HEK293 (cell line): ENCODE results near the gene OXCT2.

Experiments
- BCL11B ChIP-seq: fragments of 450-650 bp; formaldehyde crosslinking; IDR thresholded peaks from 2 replicates; pipeline ENCODE4 v1.5.1; 2016; ENCODE audit warnings: low read depth, missing biosample characterization, missing genetic modification characterization
- GLIS2 ChIP-seq: fragments of 450-650 bp; formaldehyde crosslinking; IDR thresholded peaks from 2 replicates; pipeline ENCODE4 v1.5.1; 2016; ENCODE audit warnings: missing biosample characterization, missing genetic modification characterization
- HIC1 ChIP-seq: fragments of 450-650 bp; formaldehyde crosslinking; IDR thresholded peaks from 2 replicates; pipeline ENCODE4 v1.5.1; 2016; ENCODE audit warnings: missing biosample characterization, missing genetic modification characterization
- HOXD13 ChIP-seq: sonication (generic); formaldehyde crosslinking; IDR thresholded peaks from 2 replicates; pipeline ENCODE4 v1.8.0; 2022; ENCODE audit warnings: missing genetic modification reagents, borderline replicate concordance
- KLF1 ChIP-seq: fragments of 450-650 bp; formaldehyde crosslinking; IDR thresholded peaks from 2 replicates; pipeline ENCODE4 v1.5.1; 2016; ENCODE audit warnings: missing biosample characterization, missing genetic modification characterization
- KLF10 ChIP-seq: fragments of 450-650 bp; IDR thresholded peaks from 2 replicates; pipeline ENCODE4 v1.5.1; 2018; ENCODE audit warnings: missing biosample characterization, mild to moderate bottlenecking, missing genetic modification characterization
- KLF17 ChIP-seq: fragments of 450-650 bp; formaldehyde crosslinking; IDR thresholded peaks from 2 replicates; pipeline ENCODE4 v1.5.1; 2016; ENCODE audit warnings: missing biosample characterization, missing genetic modification characterization
- KLF8 ChIP-seq: fragments of 450-650 bp; formaldehyde crosslinking; IDR thresholded peaks from 2 replicates; pipeline ENCODE4 v1.5.1; 2016; ENCODE audit warnings: missing biosample characterization, missing genetic modification characterization
- PRDM10 ChIP-seq: fragments of 450-650 bp; formaldehyde crosslinking; IDR thresholded peaks from 2 replicates; pipeline ENCODE4 v1.5.1; 2016; ENCODE audit warnings: missing biosample characterization, missing genetic modification characterization
- RBAK ChIP-seq: fragments of 450-650 bp; formaldehyde crosslinking; IDR thresholded peaks from 2 replicates; pipeline ENCODE4 v1.5.1; 2016; ENCODE audit warnings: missing biosample characterization, missing genetic modification characterization
- SALL2 ChIP-seq: fragments of 450-650 bp; formaldehyde crosslinking; IDR thresholded peaks from 2 replicates; pipeline ENCODE4 v1.5.0; 2017; ENCODE audit warnings: missing biosample characterization, mild to moderate bottlenecking, missing genetic modification characterization, borderline replicate concordance
- SCRT1 ChIP-seq: fragments of 450-650 bp; formaldehyde crosslinking; IDR thresholded peaks from 2 replicates; pipeline ENCODE4 v1.5.1; 2016; ENCODE audit warnings: missing biosample characterization, missing genetic modification characterization, borderline replicate concordance
- TSHZ1 ChIP-seq: fragments of 450-650 bp; formaldehyde crosslinking; IDR thresholded peaks from 2 replicates; pipeline ENCODE4 v1.5.1; 2016; ENCODE audit warnings: missing biosample characterization, missing genetic modification characterization, borderline replicate concordance
- ZFHX2 ChIP-seq: fragments of 450-650 bp; formaldehyde crosslinking; conservative IDR thresholded peaks from 2 replicates; pipeline ENCODE4 v1.5.1; 2016; ENCODE audit warnings: missing biosample characterization, missing genetic modification characterization
- ZNF155 ChIP-seq: fragments of 450-650 bp; formaldehyde crosslinking; IDR thresholded peaks from 2 replicates; pipeline ENCODE4 v1.5.1; 2016; ENCODE audit warnings: missing biosample characterization, missing genetic modification characterization
- ZNF449 ChIP-seq: fragments of 450-650 bp; formaldehyde crosslinking; IDR thresholded peaks from 2 replicates; pipeline ENCODE4 v1.5.1; 2017; ENCODE audit warnings: missing biosample characterization, mild to moderate bottlenecking, missing genetic modification characterization, moderate library complexity
- ZNF580 ChIP-seq: fragments of 450-650 bp; formaldehyde crosslinking; IDR thresholded peaks from 2 replicates; pipeline ENCODE4 v1.5.1; 2016; ENCODE audit warnings: missing biosample characterization, missing genetic modification characterization
- ZNF585B ChIP-seq: fragments of 450-650 bp; formaldehyde crosslinking; IDR thresholded peaks from 2 replicates; pipeline ENCODE4 v1.5.1; 2016; ENCODE audit warnings: missing biosample characterization, missing genetic modification characterization
- ZNF610 ChIP-seq: fragments of 450-650 bp; formaldehyde crosslinking; IDR thresholded peaks from 2 replicates; pipeline ENCODE4 v1.5.1; 2016; ENCODE audit warnings: missing biosample characterization, missing genetic modification characterization, borderline replicate concordance
- ZNF626 ChIP-seq: fragments of 450-650 bp; sonication (Bioruptor Pico); formaldehyde crosslinking; IDR thresholded peaks from 2 replicates; pipeline ENCODE4 v1.5.1; 2018; ENCODE audit warnings: missing biosample characterization, missing genetic modification characterization, inconsistent platforms
- ZNF670 ChIP-seq: fragments of 450-650 bp; formaldehyde crosslinking; IDR thresholded peaks from 2 replicates; pipeline ENCODE4 v1.5.1; 2016; ENCODE audit warnings: missing biosample characterization, missing genetic modification characterization, low read depth
- ZNF768 ChIP-seq: fragments of 450-650 bp; formaldehyde crosslinking; IDR thresholded peaks from 2 replicates; pipeline ENCODE4 v1.5.1; 2018; ENCODE audit warnings: missing biosample characterization, mild to moderate bottlenecking, missing genetic modification characterization
- ZNF791 ChIP-seq: fragments of 450-650 bp; formaldehyde crosslinking; IDR thresholded peaks from 2 replicates; pipeline ENCODE4 v1.5.1; 2016; ENCODE audit warnings: missing biosample characterization, missing genetic modification characterization
- ZSCAN30 ChIP-seq: fragments of 450-650 bp; IDR thresholded peaks from 2 replicates; pipeline ENCODE4 v1.5.1; 2018; ENCODE audit warnings: missing biosample characterization, mild to moderate bottlenecking, missing genetic modification characterization, moderate library complexity
- ZSCAN5A ChIP-seq: fragments of 450-650 bp; formaldehyde crosslinking; IDR thresholded peaks from 2 replicates; pipeline ENCODE4 v1.5.1; 2016; ENCODE audit warnings: missing biosample characterization, missing genetic modification characterization

Gene OXCT2

GRCh38 chr1:39799770-39800470 is 28.8 kb upstream of the OXCT2 start (continued):
- TF ChIP-seq KLF1 = no peak; the same call in 1 of the 2 replicates
- peak; percentile 52; the same call in 1 of the 2 replicates for TF ChIP-seq KLF10 (tag by site-specific recombination)
- 0 out of 2 replicates have a peak, but pooled peaks have one; percentile 18 for TF ChIP-seq ZSCAN30 (tag by site-specific recombination)
- TF ChIP-seq ZNF585B (tag by site-specific recombination) = no peak
- no peak for TF ChIP-seq ZNF791 (tag by site-specific recombination)
- no peak; the same call in 1 of the 2 replicates for TF ChIP-seq BCL11B (tag by site-specific recombination)
- no peak; the same call in 1 of the 2 replicates for TF ChIP-seq ZNF626 (tag by site-specific recombination)
- TF ChIP-seq TSHZ1 (tag by site-specific recombination) = peak; percentile 74; the same call in 1 of the 2 replicates
- peak; percentile 99 for TF ChIP-seq HIC1 (tag by site-specific recombination)
- no peak for TF ChIP-seq ZNF449
- peak; percentile 87 for TF ChIP-seq KLF8 (tag by site-specific recombination)
- peak; percentile 71; the same call in 1 of the 2 replicates for TF ChIP-seq KLF17 (tag by site-specific recombination)
- no peak for TF ChIP-seq ZSCAN5A
- TF ChIP-seq SALL2 (tag by site-specific recombination) = no peak
- TF ChIP-seq ZNF768 = peak; percentile 39; the same call in 1 of the 2 replicates
- no peak for TF ChIP-seq PRDM10 (tag by site-specific recombination)
- TF ChIP-seq SCRT1 (tag by site-specific recombination) = no peak
- no peak for TF ChIP-seq ZNF580 (tag by site-specific recombination)
- no peak for TF ChIP-seq ZNF155 (tag by site-specific recombination)
- no peak for TF ChIP-seq ZNF670
- TF ChIP-seq RBAK = no peak
- TF ChIP-seq ZFHX2 (tag by site-specific recombination) = no peak
- TF ChIP-seq ZNF610 = no peak
- no peak; the same call in 1 of the 2 replicates for TF ChIP-seq GLIS2 (tag by site-specific recombination)
- TF ChIP-seq HOXD13 (CRISPR knock-in tag) = no peak
